IMR-90 (cell line): ENCODE data around the gene CCDC33. TPM values are rescaled to one million over a fixed set of nuclear protein-coding genes. Genes with fewer than 3 reads are reported as not detected.

Experiments
- ATAC-seq: fragments of 200-7000 bp; cut with Tn5 transposase; 2 replicates; pipeline ENCODE4 v1.9.1; 2020; ENCODE audit warnings: low read depth, mild to moderate bottlenecking, moderate library complexity
- BruUV-seq: library from RNA; stranded (reverse); fragments of 400-500 nt; replicated peaks from 2 replicates; lab custom pipeline; 2021; lab: Mats Ljungman, UMichigan
- CTCF ChIA-PET: fragments of 300-600 bp; formaldehyde crosslinking; extraction: SDS; loops from one replicate; lab custom pipeline; 2021; ENCODE audit warnings: antibody characterized with exemption; lab: Yijun Ruan, JAX
- POLR2A ChIA-PET: fragments of 300-600 bp; sonication (Branson Sonifier 250); formaldehyde crosslinking; loops from one replicate; lab custom pipeline; 2022; ENCODE audit warnings: antibody characterized with exemption; ENCODE audit not compliant: unreplicated experiment; lab: Charles Lee
- DNase-seq: peaks from one replicate; pipeline ENCODE4 v3.0.0; 2013
- H2AFZ ChIP-seq: replicated peaks from 2 replicates; pipeline ENCODE3; 2013; ENCODE audit warnings: low read length, mild to moderate bottlenecking; ENCODE audit not compliant: poor library complexity
- H2AK5ac ChIP-seq: 2 replicates; pipeline ENCODE4 v1.6.1; 2013; ENCODE audit warnings: low read depth, low read length, inconsistent platforms
- H2AK9ac ChIP-seq: replicated peaks from 2 replicates; pipeline ENCODE3; 2013; ENCODE audit warnings: mild to moderate bottlenecking, low read depth, low read length, moderate library complexity; ENCODE audit not compliant: poor library complexity
- H2BK120ac ChIP-seq: 2 replicates; pipeline ENCODE4 v1.6.1; 2013; ENCODE audit warnings: low read depth, low read length, inconsistent platforms
- H2BK15ac ChIP-seq: 3 replicates; pipeline ENCODE4 v1.6.1; 2013; ENCODE audit warnings: low read depth, low read length, inconsistent platforms
- H2BK20ac ChIP-seq: 2 replicates; pipeline ENCODE4 v1.6.1; 2013; ENCODE audit warnings: low read depth, mild to moderate bottlenecking, inconsistent platforms, low read length, moderate library complexity
- H2BK5ac ChIP-seq: 2 replicates; pipeline ENCODE4 v1.6.1; 2013; ENCODE audit warnings: mild to moderate bottlenecking, low read depth, low read length, inconsistent platforms; ENCODE audit not compliant: poor library complexity, severe bottlenecking
- H3K14ac ChIP-seq: replicated peaks from 2 replicates; pipeline ENCODE4 v1.6.1; 2013; ENCODE audit warnings: low read depth, low read length, inconsistent platforms
- H3K18ac ChIP-seq: 2 replicates; pipeline ENCODE4 v1.6.1; 2013; ENCODE audit warnings: low read depth, low read length, control low read depth
- H3K23ac ChIP-seq: 2 replicates; pipeline ENCODE4 v1.6.1; 2013; ENCODE audit warnings: low read depth, low read length, inconsistent platforms
- H3K27ac ChIP-seq: 2 replicates; pipeline ENCODE4 v1.5.1; 2013; ENCODE audit warnings: mild to moderate bottlenecking, control low read depth, low read length; ENCODE audit not compliant: insufficient read depth
- H3K27me3 ChIP-seq: 2 replicates; pipeline ENCODE4 v1.6.1; 2013; ENCODE audit warnings: low read length; ENCODE audit not compliant: control insufficient read depth, insufficient read depth
- H3K36me3 ChIP-seq: 2 replicates; pipeline ENCODE4 v1.6.1; 2013; ENCODE audit warnings: low read length, mixed read lengths; ENCODE audit not compliant: control insufficient read depth, insufficient read depth
- H3K4ac ChIP-seq: 2 replicates; pipeline ENCODE4 v1.6.1; 2013; ENCODE audit warnings: low read depth, low read length, inconsistent platforms
- H3K4me1 ChIP-seq: 2 replicates; pipeline ENCODE4 v1.6.1; 2013; ENCODE audit warnings: low read length, mixed read lengths; ENCODE audit not compliant: control insufficient read depth, insufficient read depth
- H3K4me2 ChIP-seq: 2 replicates; pipeline ENCODE4 v1.6.1; 2013; ENCODE audit warnings: low read depth, mild to moderate bottlenecking, control low read depth, low read length, moderate library complexity
- H3K4me3 ChIP-seq: 2 replicates; pipeline ENCODE4 v1.5.1; 2013; ENCODE audit warnings: low read depth, mild to moderate bottlenecking, control low read depth, low read length, moderate library complexity; ENCODE audit not compliant: insufficient read depth
- H3K56ac ChIP-seq: 2 replicates; pipeline ENCODE4 v1.6.1; 2013; ENCODE audit warnings: low read length, inconsistent platforms; ENCODE audit not compliant: insufficient read depth; ENCODE audit errors: extremely low read depth
- H3K79me1 ChIP-seq, 2 experiments: 2 replicates each; pipeline ENCODE4 v1.6.1; 2013; ENCODE audit warnings: low read length in 2 of 2, inconsistent platforms in 1 of 2, low read depth in 1 of 2
- H3K9ac ChIP-seq: 2 replicates; pipeline ENCODE4 v1.6.1; 2013; ENCODE audit warnings: low read depth, low read length, control low read depth
- H3K9me1 ChIP-seq: 2 replicates; pipeline ENCODE4 v1.6.1; 2013; ENCODE audit warnings: low read length, inconsistent platforms; ENCODE audit not compliant: insufficient read depth
- H3K9me3 ChIP-seq: 2 replicates; pipeline ENCODE4 v1.6.1; 2013; ENCODE audit warnings: low read length; ENCODE audit not compliant: control insufficient read depth, insufficient read depth
- H4K20me1 ChIP-seq: 2 replicates; pipeline ENCODE4 v1.6.1; 2013; ENCODE audit warnings: low read length, inconsistent platforms; ENCODE audit not compliant: insufficient read depth
- H4K5ac ChIP-seq: 2 replicates; pipeline ENCODE4 v1.6.1; 2013; ENCODE audit warnings: mild to moderate bottlenecking, low read depth, low read length, control low read depth
- H4K8ac ChIP-seq, 2 experiments: 2 replicates each; pipeline ENCODE4 v1.6.1; 2013; ENCODE audit warnings: low read depth in 2 of 2, low read length in 2 of 2, control low read depth in 1 of 2, inconsistent platforms in 1 of 2
- H4K91ac ChIP-seq: 2 replicates; pipeline ENCODE4 v1.6.1; 2013; ENCODE audit warnings: low read depth, low read length, inconsistent platforms; ENCODE audit not compliant: insufficient read depth
- MAFK ChIP-seq: IDR thresholded peaks from 2 replicates; pipeline ENCODE4 v1.6.1; 2012; ENCODE audit warnings: low read depth, low read length, improper control_type of control experiment
- MAZ ChIP-seq: IDR thresholded peaks from 2 replicates; pipeline ENCODE4 v1.6.1; 2012; ENCODE audit warnings: low read depth, mild to moderate bottlenecking, low read length, improper control_type of control experiment, moderate library complexity, borderline replicate concordance
- POLR2A ChIP-seq: IDR thresholded peaks from 2 replicates; pipeline ENCODE4 v1.6.1; 2012; ENCODE audit warnings: mild to moderate bottlenecking, low read depth, low read length
- WGBS, 2 experiments: methylation state at CpG; one replicate each; pipeline versions ENCODE4 v1.1.5 to v1.1.7; 2013; ENCODE audit warnings: missing lambda C conversion rate in 2 of 2; ENCODE audit not compliant: insufficient read length in 1 of 2; ENCODE audit errors: extremely low coverage in 2 of 2; 5-methylcytosine and 5-hydroxymethylcytosine counted together
- dilution Hi-C: fragments of 300-500 bp; cut with HindIII; formaldehyde crosslinking; loops from one replicate; pipeline ENCODE4 v1.14.3; 2018; ENCODE audit warnings: low sequenced_read_pairs; ENCODE audit not compliant: unreplicated experiment
- in situ Hi-C: fragments of 300-500 bp; cut with MboI; formaldehyde crosslinking; loops from 3 replicates; pipeline ENCODE4 v1.14.3; 2019; ENCODE audit warnings: low sequenced_read_pairs, inconsistent platforms, mixed read lengths
- intact Hi-C: fragments of 100-400 bp; cut with micrococcal nuclease; formaldehyde crosslinking; loops from 2 replicates; pipeline ENCODE4 v1.10.0; 2022
- polyA plus RNA-seq, 3 experiments: library from polyadenylated mRNA; depleted of rRNA; stranded (reverse); fragments of >200 nt; gene quantifications; 2 replicates each; pipeline ENCODE4 v1.2.3, GENCODE V29; 2012; ENCODE audit warnings: low replicate concordance in 1 of 3
- total RNA-seq: library from RNA; depleted of rRNA; stranded (reverse); fragments of >200 nt; gene quantifications from 2 replicates; pipeline ENCODE4 v1.2.3, GENCODE V29; 2012

CCDC33 gene
- total and polyA plus RNA-seq, 2 of the 4 experiments (the other 2 are of a cell fraction) = not detected

GRCh38 chr15:74270854-74271520 is 34.9 kb downstream of the CCDC33 start:
- DNase-seq (no peak), ATAC-seq (no peak)
- Histone ChIP-seq H2BK15ac (no peak overlapping the region), H3K4me3 (no peak overlapping the region), H3K9ac (no peak overlapping the region), H4K20me1 (no peaks in the 10 kb centered on the region), H3K27me3 (peaks cover 58% of the 10 kb centered on the region), H3K9me1 (no peaks in the 10 kb centered on the region), H2AFZ (no peak overlapping the region), H3K14ac (no peak overlapping the region), H4K91ac (no peak overlapping the region), H3K4ac (no peak overlapping the region), H4K8ac (no peak overlapping the region), H3K23ac (no peak overlapping the region), H3K4me2 (no peak overlapping the region), H2BK5ac (no peak overlapping the region), H3K27ac (no peak overlapping the region), H3K79me1 (no peaks in the 10 kb centered on the region), H2BK20ac (no peak overlapping the region), H3K18ac (no peak overlapping the region), H2BK120ac (no peak overlapping the region), H4K5ac (no peak overlapping the region), H3K56ac (no peak overlapping the region), H2AK5ac (no peak overlapping the region), H3K4me1 (no peaks in the 10 kb centered on the region), H2AK9ac (no peak overlapping the region), H3K9me3 (no peaks in the 10 kb centered on the region), H3K36me3 (no peaks in the 10 kb centered on the region)
- ChIA-PET POLR2A (no interaction called here), CTCF (no interaction called here)
- BruUV-seq = no TSS peak
- in situ Hi-C loops = no loop called here
- dilution Hi-C loops = no loop called here
- TF ChIP-seq POLR2A = no peak
- no peak for TF ChIP-seq MAFK
- TF ChIP-seq MAZ = no peak
- 41% methylated on average over 5 of the region's 14 CpGs; no CpG with 5 or more reads in 1 of the 2 experiments for WGBS, 2 experiments
- intact Hi-C loops = no loop called here
